B cell (primary cell): ENCODE measurements around the gene CHST14. TPM values are rescaled to one million over a fixed set of nuclear protein-coding genes. Genes with fewer than 3 reads are reported as not detected.

Experiments used
- ATAC-seq: fragments of 200-7000 bp; cut with Tn5 transposase; one replicate; pipeline ENCODE4 v1.10.0; 2021; ENCODE audit warnings: low read depth, mild to moderate bottlenecking, moderate number of reproducible peaks, moderate library complexity
- CTCF ChIA-PET: fragments of 350-600 bp; sonication (Branson Sonifier 250); formaldehyde crosslinking; loops from one replicate; lab custom pipeline; 2021; ENCODE audit warnings: antibody characterized with exemption, inconsistent platforms; lab: Charles Lee
- POLR2A ChIA-PET: fragments of 350-600 bp; sonication (Branson Sonifier 250); formaldehyde crosslinking; loops from one replicate; lab custom pipeline; 2021; ENCODE audit warnings: antibody characterized with exemption; lab: Charles Lee
- DNase-seq: peaks from one replicate; pipeline ENCODE4 v3.0.0; 2013
- H2AFZ ChIP-seq: 2 replicates; pipeline ENCODE4 v1.6.1; 2012; ENCODE audit warnings: mild to moderate bottlenecking, low read depth, low read length; ENCODE audit not compliant: insufficient read depth, poor library complexity, severe bottlenecking
- H3K27ac ChIP-seq, 2 donors: 1 replicate in 1 of 2; 2 replicates in 1 of 2; pipeline ENCODE4 v1.5.1; 2012 to 2013; ENCODE audit warnings: low read length in 2 of 2, mild to moderate bottlenecking in 2 of 2, moderate library complexity in 1 of 2
- H3K27me3 ChIP-seq, 4 experiments: fragments of 200-600 bp in 1 of 4; sonication (generic) in 1 of 4; replicated peaks in 1 of 4; 1 replicate in 2 of 4; 2 replicates in 2 of 4; pipeline versions ENCODE4 v1.6.1 to v1.7.0; 2013 to 2016; ENCODE audit warnings: low read length in 3 of 4, mild to moderate bottlenecking in 2 of 4, mixed read lengths in 1 of 4, moderate library complexity in 1 of 4; ENCODE audit not compliant: insufficient read depth in 4 of 4, control insufficient read depth in 3 of 4; ENCODE audit errors: control extremely low read depth in 1 of 4
- H3K36me3 ChIP-seq, 2 experiments: replicated peaks in 1 of 2; 1 replicate in 1 of 2; 2 replicates in 1 of 2; pipeline versions ENCODE4 v1.6.1 to v1.7.1; 2013; ENCODE audit warnings: low read length in 1 of 2; ENCODE audit not compliant: insufficient read depth in 2 of 2, control insufficient read depth in 1 of 2; ENCODE audit errors: control extremely low read depth in 1 of 2, extremely low read depth in 1 of 2
- H3K4me1 ChIP-seq, 2 donors: fragments of 200-600 bp in 1 of 2; sonication (generic) in 1 of 2; 1 replicate in 1 of 2; 2 replicates in 1 of 2; pipeline versions ENCODE4 v1.5.1 to v1.6.1; 2013 to 2017; ENCODE audit warnings: low read length in 2 of 2; ENCODE audit not compliant: control insufficient read depth in 2 of 2, insufficient read depth in 2 of 2
- H3K4me2 ChIP-seq: replicated peaks from 2 replicates; pipeline ENCODE3; 2012; ENCODE audit warnings: mild to moderate bottlenecking, low read depth, low read length; ENCODE audit not compliant: poor library complexity, severe bottlenecking
- H3K4me3 ChIP-seq, 5 experiments: fragments of 200-600 bp in 1 of 5; sonication (generic) in 1 of 5; 1 replicate in 3 of 5; 2 replicates in 2 of 5; pipeline versions ENCODE4 v1.5.1 to v1.7.0; 2011 to 2016; ENCODE audit warnings: low read length in 4 of 5, mild to moderate bottlenecking in 4 of 5, low read depth in 2 of 5, control low read depth in 1 of 5, moderate library complexity in 1 of 5; ENCODE audit not compliant: insufficient read depth in 1 of 5; ENCODE audit errors: control extremely low read depth in 1 of 5, extremely low read depth in 1 of 5
- H3K79me2 ChIP-seq: fragments of 200-600 bp; sonication (generic); one replicate; pipeline ENCODE4 v1.6.0; 2016; ENCODE audit warnings: low read length; ENCODE audit not compliant: control insufficient read depth, insufficient read depth
- H3K9ac ChIP-seq: fragments of 200-600 bp; sonication (generic); 2 replicates; pipeline ENCODE4 v1.6.1; 2017; ENCODE audit warnings: mild to moderate bottlenecking, low read length, moderate library complexity
- H3K9me3 ChIP-seq, 3 donors: one replicate each; pipeline versions ENCODE4 v1.6.1 to v1.7.1; 2013; ENCODE audit warnings: low read length in 2 of 3; ENCODE audit not compliant: control insufficient read depth in 2 of 3, insufficient read depth in 1 of 3; ENCODE audit errors: control extremely low read depth in 1 of 3
- H4K20me1 ChIP-seq: 2 replicates; pipeline ENCODE4 v1.6.0; 2012; ENCODE audit warnings: mild to moderate bottlenecking, low read length; ENCODE audit not compliant: insufficient read depth, control insufficient read depth, poor library complexity, severe bottlenecking
- H3K27ac Mint-ChIP-seq: one replicate; pipeline ENCODE4 v1.8.0; 2021; ENCODE audit warnings: mixed read lengths
- H3K27me3 Mint-ChIP-seq: one replicate; pipeline ENCODE4 v1.8.0; 2021; ENCODE audit warnings: mixed read lengths
- H3K4me1 Mint-ChIP-seq: one replicate; pipeline ENCODE4 v1.8.0; 2021; ENCODE audit warnings: mixed read lengths
- H3K4me3 Mint-ChIP-seq: one replicate; pipeline ENCODE4 v1.8.0; 2021; ENCODE audit warnings: mixed read lengths
- H3K9me3 Mint-ChIP-seq: one replicate; pipeline ENCODE4 v1.8.0; 2022; ENCODE audit warnings: mixed read lengths; ENCODE audit not compliant: insufficient read depth
- CTCF ChIP-seq: fragments of 200-600 bp; IDR thresholded peaks from one replicate; pipeline ENCODE4 v1.8.0; 2022; ENCODE audit warnings: antibody characterized with exemption, mild to moderate bottlenecking
- EZH2 ChIP-seq: IDR thresholded peaks from 2 replicates; pipeline ENCODE4 v1.6.1; 2012; ENCODE audit warnings: borderline replicate concordance, low read depth, mild to moderate bottlenecking, moderate library complexity, low read length; ENCODE audit not compliant: insufficient read depth, poor library complexity, severe bottlenecking
- WGBS: methylation state at CpG from one replicate; pipeline ENCODE4 v1.1.5; 2013; ENCODE audit warnings: missing lambda C conversion rate; ENCODE audit not compliant: insufficient coverage; 5-methylcytosine and 5-hydroxymethylcytosine counted together
- intact Hi-C: fragments of 100-400 bp; cut with micrococcal nuclease; formaldehyde crosslinking; loops from one replicate; pipeline ENCODE4 v1.10.0; 2022
- polyA plus RNA-seq: library from polyadenylated mRNA; depleted of rRNA; stranded (reverse); fragments of >200 nt; gene quantifications from 2 replicates; pipeline ENCODE4 v1.2.3, GENCODE V29; 2012
- total RNA-seq, 2 donors: library from RNA; stranded (reverse); fragments of 120-200 nt in 1 of 2; gene quantifications; 1 replicate in 1 of 2; 2 replicates in 1 of 2; pipeline versions ENCODE4 v1.2.3 to v1.2.4, GENCODE V29; 2013 to 2022

Gene CHST14
- total and polyA plus RNA-seq, 2 donors (not counting 1 experiment from before 2014, with no cell fraction given) = 5.7 to 16.7 TPM

GRCh38 chr15:40512440-40512839, 41.7 kb downstream of the CHST14 start:
- H3K27me3 ChIP-seq = peaks cover 0 to 7% (median 2%) of the 10 kb centered on the region in 4 experiments
- no peaks in the 10 kb centered on the region for H3K36me3 ChIP-seq
- ChIA-PET POLR2A (interaction anchor here (0.6 kb wide), 1 partner anchor 138 kb away, joined by 3 read pairs; no protein-coding TSS in a partner anchor), CTCF (interaction anchor here (1.0 to 1.6 kb wide), 2 partner anchors 77 to 270 kb away, joined by 3 to 4 read pairs; no protein-coding TSS in a partner anchor)
- H4K20me1 ChIP-seq = no peaks in the 10 kb centered on the region
- H3K4me3 ChIP-seq = no peak overlapping the region
- H2AFZ ChIP-seq = peak overlapping the region; percentile 90
- peaks cover 12 to 18% of the 10 kb centered on the region in 2 donors for H3K4me1 ChIP-seq
- peak overlapping the region; percentile 94 for H3K4me2 ChIP-seq
- no peaks in the 10 kb centered on the region for H3K9me3 ChIP-seq
- intact Hi-C loops = no loop called here
- no peaks in the 10 kb centered on the region for H3K79me2 ChIP-seq
- Mint-ChIP-seq H3K4me3 (peak overlapping the region; percentile 98), H3K27me3 (peaks cover 8% of the 10 kb centered on the region), H3K4me1 (peaks cover 25% of the 10 kb centered on the region), H3K27ac (peak overlapping the region; percentile 68), H3K9me3 (no peaks in the 10 kb centered on the region)
- DNase-seq = no peak
- no peak overlapping the region for H3K9ac ChIP-seq
- 97% methylated on average over 2 of the region's 2 CpGs for WGBS
- no peak overlapping the region for H3K27ac ChIP-seq
- no peak for TF ChIP-seq CTCF
- no peak for TF ChIP-seq EZH2
- ATAC-seq = no peak

- peaks cover 22% of the 10 kb centered on the region for H3K4me1 Mint-ChIP-seq
- DNase-seq = no peak
- H4K20me1 ChIP-seq = no peaks in the 10 kb centered on the region
- intact Hi-C loops = no loop called here
- no peaks in the 10 kb centered on the region for H3K9me3 Mint-ChIP-seq
- ATAC-seq = no peak
- peak overlapping the region; percentile 15 for H3K4me3 Mint-ChIP-seq
- no peak overlapping the region for H3K27ac ChIP-seq
- 95% methylated on average over 4 of the region's 5 CpGs for WGBS
- no peak overlapping the region for H2AFZ ChIP-seq
- no peak overlapping the region for H3K27ac Mint-ChIP-seq
- no peak overlapping the region for H3K4me2 ChIP-seq
- peaks cover under 1% of the 10 kb centered on the region for H3K27me3 Mint-ChIP-seq
- no peak overlapping the region for H3K9ac ChIP-seq
- H3K4me1 ChIP-seq = peaks cover 12 to 17% of the 10 kb centered on the region in 2 donors
- no peaks in the 10 kb centered on the region for H3K9me3 ChIP-seq
- no peaks in the 10 kb centered on the region for H3K79me2 ChIP-seq
- TF ChIP-seq CTCF = no peak
- no peak for TF ChIP-seq EZH2
- CTCF ChIA-PET = interaction anchor here (1.6 kb wide), 1 partner anchor 269 kb away, joined by 4 read pairs; no protein-coding TSS in a partner anchor
- H3K36me3 ChIP-seq = no peaks in the 10 kb centered on the region
- no peak overlapping the region for H3K4me3 ChIP-seq
- POLR2A ChIA-PET = interaction anchor here (0.6 kb wide), 1 partner anchor 237 kb away, joined by 3 read pairs; no protein-coding TSS in a partner anchor
- no peaks in the 10 kb centered on the region for H3K27me3 ChIP-seq
These were observed 42.8 kb downstream of the CHST14 start for GRCh38 chr15:40513609-40514008.
